VCaP (cell line): ENCODE data around the gene FAM229A.

Source experiments
- H3K27ac ChIP-seq: fragments of 450-650 bp; 2 replicates; pipeline ENCODE4 v1.5.1; 2017
- TF ChIP-seq, protein P1 (sequence below): fragments of 450-650 bp; conservative IDR thresholded peaks from 2 replicates; pipeline ENCODE4 v1.5.1; 2017; ENCODE audit warnings: mild to moderate bottlenecking, moderate library complexity

FAM229A gene

GRCh38 chr1:32316903-32317277, 45.4 kb downstream of the FAM229A start:
- peak overlapping the region; percentile 100 for H3K27ac ChIP-seq
- TF ChIP-seq, protein P1, sequence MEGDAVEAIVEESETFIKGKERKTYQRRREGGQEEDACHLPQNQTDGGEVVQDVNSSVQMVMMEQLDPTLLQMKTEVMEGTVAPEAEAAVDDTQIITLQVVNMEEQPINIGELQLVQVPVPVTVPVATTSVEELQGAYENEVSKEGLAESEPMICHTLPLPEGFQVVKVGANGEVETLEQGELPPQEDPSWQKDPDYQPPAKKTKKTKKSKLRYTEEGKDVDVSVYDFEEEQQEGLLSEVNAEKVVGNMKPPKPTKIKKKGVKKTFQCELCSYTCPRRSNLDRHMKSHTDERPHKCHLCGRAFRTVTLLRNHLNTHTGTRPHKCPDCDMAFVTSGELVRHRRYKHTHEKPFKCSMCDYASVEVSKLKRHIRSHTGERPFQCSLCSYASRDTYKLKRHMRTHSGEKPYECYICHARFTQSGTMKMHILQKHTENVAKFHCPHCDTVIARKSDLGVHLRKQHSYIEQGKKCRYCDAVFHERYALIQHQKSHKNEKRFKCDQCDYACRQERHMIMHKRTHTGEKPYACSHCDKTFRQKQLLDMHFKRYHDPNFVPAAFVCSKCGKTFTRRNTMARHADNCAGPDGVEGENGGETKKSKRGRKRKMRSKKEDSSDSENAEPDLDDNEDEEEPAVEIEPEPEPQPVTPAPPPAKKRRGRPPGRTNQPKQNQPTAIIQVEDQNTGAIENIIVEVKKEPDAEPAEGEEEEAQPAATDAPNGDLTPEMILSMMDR, result no peak

DNA sequence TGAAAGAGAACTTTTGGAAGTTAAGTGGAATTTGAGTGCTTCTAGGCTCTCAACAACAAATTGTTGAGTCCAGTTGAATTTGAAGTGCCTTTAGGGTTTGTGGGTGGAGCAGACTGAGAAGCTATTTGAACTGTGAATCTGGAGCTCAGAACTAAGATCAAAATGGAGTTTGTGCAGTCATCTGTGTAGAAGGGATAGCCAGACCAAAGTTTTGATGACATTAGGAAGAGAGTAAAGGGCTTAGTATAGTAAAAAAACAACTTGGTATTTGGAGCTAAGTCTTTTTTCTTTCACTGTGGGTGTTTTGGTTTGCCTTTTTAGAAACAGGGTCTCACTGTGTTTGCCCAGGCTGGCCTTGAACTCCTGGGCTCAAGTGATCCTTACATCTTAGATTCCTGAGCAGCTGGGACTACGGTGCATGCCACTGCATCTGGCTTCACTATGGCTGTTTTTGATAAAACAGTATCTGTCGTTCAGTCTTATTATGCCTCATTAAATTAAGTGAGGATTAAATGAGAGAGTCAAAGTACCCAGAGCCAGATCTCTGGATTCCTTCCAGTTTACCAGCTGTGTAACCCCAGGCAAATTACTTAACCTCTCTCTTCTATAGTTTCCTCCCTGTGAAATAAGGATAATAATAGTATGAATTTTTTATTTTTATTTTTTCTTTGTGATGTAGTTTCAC, 50.4 kb downstream of the FAM229A start:
- H3K27ac ChIP-seq, result no peak overlapping the region
- TF ChIP-seq, protein P1, result no peak
